Suprapubic skin (tissue), 4 donors: Measurements from ENCODE around the gene VPS37D. TPM values are rescaled to one million over a fixed set of nuclear protein-coding genes. Genes with fewer than 3 reads are reported as not detected.
"Not testable (repeated sequence)": the region's sequence is repeated elsewhere in the genome, so short reads cannot be mapped to it uniquely, and the experiment has no call there.

ENCODE experiments used
- DNase-seq, 2 donors: peaks; one replicate each; pipeline ENCODE4 v3.0.0-alpha.2; 2019; ENCODE audit warnings: low spot score in 2 of 2
- H3K27ac ChIP-seq: fragments of 200-600 bp; sonication (generic); one replicate; pipeline ENCODE4 v1.5.1; 2019
- H3K27me3 ChIP-seq: fragments of 200-600 bp; sonication (generic); one replicate; pipeline ENCODE4 v1.5.1; 2019
- H3K36me3 ChIP-seq: fragments of 200-600 bp; sonication (generic); one replicate; pipeline ENCODE4 v1.5.1; 2019
- H3K4me1 ChIP-seq: fragments of 200-600 bp; sonication (generic); one replicate; pipeline ENCODE4 v1.5.1; 2019
- H3K4me3 ChIP-seq: fragments of 200-600 bp; sonication (generic); one replicate; pipeline ENCODE4 v1.5.1; 2019; ENCODE audit warnings: mild to moderate bottlenecking
- H3K9me3 ChIP-seq: fragments of 200-600 bp; sonication (generic); one replicate; pipeline ENCODE4 v1.5.1; 2019
- EP300 ChIP-seq: sonication (generic); formaldehyde crosslinking; IDR thresholded peaks from one replicate; pipeline ENCODE4 v1.6.1; 2017; ENCODE audit warnings: antibody characterized with exemption
- POLR2A ChIP-seq, 2 donors: fragments of 450-650 bp; IDR thresholded peaks; one replicate each; pipeline ENCODE4 v1.6.1; 2017; ENCODE audit warnings: antibody characterized with exemption in 2 of 2, mild to moderate bottlenecking in 2 of 2, moderate library complexity in 2 of 2
- POLR2AphosphoS5 ChIP-seq, 3 donors: sonication (generic); formaldehyde crosslinking; IDR thresholded peaks; one replicate each; pipeline ENCODE4 v1.6.1; 2017; ENCODE audit warnings: antibody characterized with exemption in 3 of 3
- WGBS: methylation state at CpG from one replicate; pipeline ENCODE4 v1.1.5; 2018; 5-methylcytosine and 5-hydroxymethylcytosine counted together
- total RNA-seq, 4 donors: library from RNA; depleted of rRNA; stranded (reverse); fragments of >200 nt; gene quantifications; one replicate each; pipeline ENCODE4 v1.1.0, GENCODE V29; 2016
- TF ChIP-seq, protein P1 (sequence below), 2 donors: fragments of 200-600 bp in 1 of 2; fragments of 450-650 bp in 1 of 2; sonication (generic) in 1 of 2; IDR thresholded peaks; one replicate each; pipeline ENCODE4 v1.5.1; 2016 to 2019; ENCODE audit warnings: antibody characterized with exemption in 2 of 2, mild to moderate bottlenecking in 1 of 2, moderate library complexity in 1 of 2

VPS37D gene
- total RNA-seq, 4 donors from 2014 or later, result 1.9 to 3.5 (median 2.1) TPM

DNA sequence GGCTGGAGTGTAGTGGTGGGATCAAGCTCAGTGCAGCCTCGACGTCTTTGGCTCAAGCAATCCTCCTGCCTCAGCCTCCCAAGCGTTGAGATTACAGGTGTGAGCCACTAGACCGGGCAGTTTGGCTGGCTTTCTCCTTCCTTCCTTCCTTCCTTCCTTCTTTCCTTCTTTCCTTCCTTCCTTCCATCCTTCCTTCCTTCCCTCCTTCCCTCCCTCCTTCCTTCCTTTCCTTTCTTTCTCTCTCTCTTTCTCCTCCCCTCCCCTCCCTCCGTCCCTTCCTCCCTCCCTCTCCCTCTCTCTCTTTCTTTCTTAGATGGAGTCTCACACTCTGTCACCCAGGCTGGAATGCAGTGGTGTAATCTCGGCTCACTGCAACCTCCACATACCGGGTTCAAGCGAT, 7.6 kb upstream of the VPS37D start:
- Histone ChIP-seq H3K36me3 (no peaks in the 10 kb centered on the region), H3K4me1 (no peaks in the 10 kb centered on the region), H3K9me3 (no peaks in the 10 kb centered on the region), H3K27ac (no peak overlapping the region), H3K4me3 (no peak overlapping the region), H3K27me3 (no peaks in the 10 kb centered on the region)
- DNase-seq, result no peak
- TF ChIP-seq EP300 (no peak), POLR2A (IDR thresholded peaks at IDR 0.05) (no peak), POLR2AphosphoS5 (IDR thresholded peaks at IDR 0.05) (no peak)
- TF ChIP-seq, protein P1, sequence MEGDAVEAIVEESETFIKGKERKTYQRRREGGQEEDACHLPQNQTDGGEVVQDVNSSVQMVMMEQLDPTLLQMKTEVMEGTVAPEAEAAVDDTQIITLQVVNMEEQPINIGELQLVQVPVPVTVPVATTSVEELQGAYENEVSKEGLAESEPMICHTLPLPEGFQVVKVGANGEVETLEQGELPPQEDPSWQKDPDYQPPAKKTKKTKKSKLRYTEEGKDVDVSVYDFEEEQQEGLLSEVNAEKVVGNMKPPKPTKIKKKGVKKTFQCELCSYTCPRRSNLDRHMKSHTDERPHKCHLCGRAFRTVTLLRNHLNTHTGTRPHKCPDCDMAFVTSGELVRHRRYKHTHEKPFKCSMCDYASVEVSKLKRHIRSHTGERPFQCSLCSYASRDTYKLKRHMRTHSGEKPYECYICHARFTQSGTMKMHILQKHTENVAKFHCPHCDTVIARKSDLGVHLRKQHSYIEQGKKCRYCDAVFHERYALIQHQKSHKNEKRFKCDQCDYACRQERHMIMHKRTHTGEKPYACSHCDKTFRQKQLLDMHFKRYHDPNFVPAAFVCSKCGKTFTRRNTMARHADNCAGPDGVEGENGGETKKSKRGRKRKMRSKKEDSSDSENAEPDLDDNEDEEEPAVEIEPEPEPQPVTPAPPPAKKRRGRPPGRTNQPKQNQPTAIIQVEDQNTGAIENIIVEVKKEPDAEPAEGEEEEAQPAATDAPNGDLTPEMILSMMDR (IDR thresholded peaks at IDR 0.05), result no peak
- 68% methylated on average over 8 of the region's 8 CpGs for WGBS

DNA sequence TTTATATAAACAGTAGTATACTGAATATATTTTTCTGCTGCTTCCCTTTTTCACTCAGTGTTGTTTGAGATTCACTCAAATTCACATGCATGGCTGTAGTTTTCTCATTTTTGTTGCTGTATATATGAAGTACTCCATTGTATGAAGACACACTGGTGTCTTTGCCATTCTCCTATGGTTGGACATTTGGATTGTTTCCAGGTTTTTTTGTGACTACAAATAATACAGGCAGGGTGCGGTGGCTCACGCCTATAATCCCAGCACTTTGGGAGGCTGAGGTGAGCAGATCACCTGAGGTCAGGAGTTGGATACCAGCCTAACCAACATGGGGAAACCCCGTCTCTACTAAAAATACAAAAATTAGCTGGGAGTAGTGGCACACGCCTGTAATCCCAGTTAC, 7.0 kb upstream of the VPS37D start:
- H3K4me1 ChIP-seq, H3K4me3 ChIP-seq, H3K36me3 ChIP-seq, H3K27ac ChIP-seq, H3K27me3 ChIP-seq, DNase-seq, H3K9me3 ChIP-seq: not testable (repeated sequence)
- WGBS, result 48% methylated on average over 4 of the region's 4 CpGs

DNA sequence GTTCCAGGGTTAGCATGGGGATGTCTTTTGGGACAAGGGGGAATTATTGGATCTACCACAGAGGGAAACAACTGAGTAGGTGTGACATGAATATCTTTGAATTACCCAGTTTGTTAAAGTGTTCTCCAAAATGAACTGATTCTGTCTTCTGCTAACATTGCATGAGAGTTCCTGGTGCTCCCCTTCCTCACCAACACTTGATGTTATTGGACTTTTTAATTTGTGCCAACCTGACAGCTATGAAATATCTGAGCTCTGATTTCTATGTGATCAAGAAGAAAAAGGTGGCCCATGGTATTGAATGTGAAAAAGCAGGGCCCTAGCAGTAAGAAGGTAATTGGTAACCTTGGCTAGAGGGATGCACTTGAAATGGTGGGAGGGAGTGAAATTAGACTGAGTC, 4.6 kb upstream of the VPS37D start:
- H3K4me1 ChIP-seq, result peaks cover 6% of the 10 kb centered on the region

DNA sequence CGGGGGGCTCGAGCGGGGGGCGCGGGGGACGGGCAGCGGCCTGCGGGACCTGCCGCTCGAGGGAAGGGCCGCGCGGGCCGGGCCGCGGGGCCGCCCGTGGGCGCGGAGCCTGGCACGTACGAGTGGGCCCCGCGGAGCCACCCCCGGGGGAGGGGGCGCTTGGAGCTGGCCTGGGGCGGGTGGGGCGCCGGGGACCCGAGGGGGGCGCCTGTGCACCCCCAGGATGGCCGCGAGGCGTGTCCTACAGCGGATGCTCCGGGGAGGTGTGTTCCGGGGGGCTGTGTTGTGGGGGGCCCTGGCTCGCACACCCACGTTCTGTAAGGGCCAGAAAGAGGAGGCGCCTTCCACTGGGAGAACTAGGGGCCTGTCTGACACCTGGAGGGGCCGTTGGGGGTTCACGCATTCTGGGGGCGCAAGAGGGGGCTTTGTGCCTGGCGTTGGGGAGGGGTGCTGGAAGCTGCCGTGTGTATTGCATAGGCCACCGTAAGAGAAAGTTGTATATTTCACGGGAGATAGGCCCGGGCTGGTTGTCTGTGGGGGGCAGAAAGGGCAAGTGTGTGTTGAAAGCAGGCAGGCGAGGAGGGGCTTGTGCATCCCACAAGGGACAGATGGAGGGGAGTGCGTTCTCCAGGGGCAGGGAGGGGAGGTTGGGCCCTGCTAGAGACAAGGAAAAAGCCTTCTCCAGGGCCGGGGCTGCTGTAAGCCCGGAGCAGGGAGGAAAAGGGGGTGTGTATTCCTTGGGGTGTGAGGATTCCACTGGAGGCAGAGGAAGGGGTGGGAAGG, 663 bp downstream of the VPS37D start:
- no peaks in the 10 kb centered on the region for H3K9me3 ChIP-seq
- peaks cover 20% of the 10 kb centered on the region for H3K4me1 ChIP-seq
- H3K27me3 ChIP-seq, result no peaks in the 10 kb centered on the region
- H3K36me3 ChIP-seq, result no peaks in the 10 kb centered on the region
- H3K4me3 ChIP-seq, result peak overlapping the region; percentile 75
- no peak overlapping the region for H3K27ac ChIP-seq
- TF ChIP-seq POLR2AphosphoS5 (IDR thresholded peaks at IDR 0.05), result no peak
- no peak for TF ChIP-seq EP300
- TF ChIP-seq, protein P1 (IDR thresholded peaks at IDR 0.05), result no peak
- no peak for TF ChIP-seq POLR2A (IDR thresholded peaks at IDR 0.05)
- DNase-seq, result no peak
- WGBS, result 3% methylated on average over 13 of the region's 52 CpGs

More for the DNA sequence above, 4.6 kb upstream of the VPS37D start:
- Histone ChIP-seq H3K27ac (no peak overlapping the region), H3K4me3 (no peak overlapping the region), H3K27me3 (no peaks in the 10 kb centered on the region), H3K36me3 (no peaks in the 10 kb centered on the region), H3K9me3 (no peaks in the 10 kb centered on the region)
- no peak for DNase-seq
- TF ChIP-seq EP300 (no peak), POLR2A (IDR thresholded peaks at IDR 0.05) (no peak), POLR2AphosphoS5 (IDR thresholded peaks at IDR 0.05) (no peak)
- TF ChIP-seq, protein P1 (IDR thresholded peaks at IDR 0.05), result no peak

DNA sequence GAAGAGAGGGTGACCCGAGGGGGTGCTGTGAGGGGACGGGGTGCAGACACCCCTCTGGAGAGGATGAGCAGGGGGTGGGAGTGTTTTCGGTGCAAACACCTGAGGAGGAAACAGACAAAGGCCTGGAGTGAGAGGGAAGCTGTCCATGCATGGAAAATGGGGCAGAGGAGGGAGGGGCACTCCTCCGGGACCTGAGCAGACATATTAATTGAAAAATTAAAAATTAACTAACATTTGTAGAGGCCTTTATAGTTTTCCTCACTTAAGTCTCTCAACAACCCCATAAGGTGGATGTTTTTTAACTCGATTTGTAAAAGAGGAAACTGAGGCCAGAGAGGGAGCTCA, 1.2 kb downstream of the VPS37D start:
- H3K9me3 ChIP-seq, result no peaks in the 10 kb centered on the region
- no peak for DNase-seq
- TF ChIP-seq, protein P1 (IDR thresholded peaks at IDR 0.05), result no peak
- TF ChIP-seq EP300 (no peak), POLR2AphosphoS5 (IDR thresholded peaks at IDR 0.05) (no peak), POLR2A (IDR thresholded peaks at IDR 0.05) (no peak)
- no peak overlapping the region for H3K27ac ChIP-seq
- peaks cover 20% of the 10 kb centered on the region for H3K4me1 ChIP-seq
- 27% methylated on average over 5 of the region's 5 CpGs for WGBS
- no peaks in the 10 kb centered on the region for H3K36me3 ChIP-seq
- peak overlapping the region; percentile 75 for H3K4me3 ChIP-seq
- H3K27me3 ChIP-seq, result no peaks in the 10 kb centered on the region

DNA sequence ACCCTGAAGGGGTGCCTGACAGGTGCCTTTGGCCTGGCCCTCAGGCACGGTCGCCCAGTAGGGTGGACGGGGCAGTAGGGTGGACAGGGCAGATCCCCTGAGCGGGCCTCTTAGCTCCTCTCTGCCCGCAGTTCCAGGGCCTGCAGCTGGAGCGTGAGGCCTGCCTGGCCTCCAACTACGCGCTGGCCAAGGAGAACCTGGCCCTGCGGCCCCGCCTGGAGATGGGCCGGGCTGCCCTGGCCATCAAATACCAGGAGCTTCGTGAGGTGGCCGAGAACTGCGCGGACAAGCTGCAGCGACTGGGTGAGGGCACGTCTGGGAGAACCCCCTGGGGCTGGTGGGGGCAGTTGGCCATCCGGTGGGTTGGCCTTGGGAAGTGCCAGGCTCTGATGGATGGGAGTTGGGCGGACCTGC, 1.7 kb downstream of the VPS37D start:
- no peak for TF ChIP-seq POLR2AphosphoS5 (IDR thresholded peaks at IDR 0.05)
- TF ChIP-seq, protein P1 (IDR thresholded peaks at IDR 0.05), result no peak
- TF ChIP-seq POLR2A (IDR thresholded peaks at IDR 0.05), result no peak
- no peak for TF ChIP-seq EP300
- DNase-seq, result no peak
- Histone ChIP-seq H3K36me3 (no peaks in the 10 kb centered on the region), H3K4me3 (no peak overlapping the region), H3K27me3 (no peaks in the 10 kb centered on the region), H3K9me3 (no peaks in the 10 kb centered on the region), H3K27ac (no peak overlapping the region), H3K4me1 (peaks cover 20% of the 10 kb centered on the region)
- 85% methylated on average over 7 of the region's 19 CpGs for WGBS
